ENCODE results near the gene THBS2. TPM values are rescaled to one million over a fixed set of nuclear protein-coding genes. Genes with fewer than 3 reads are reported as not detected.

THBS2 gene
- total RNA-seq, 1 experiment from 2014 or later, result not detected

- TF ChIP-seq CTCF (conservative IDR thresholded peaks at IDR 0.05) (no peak), EZH2 (IDR thresholded peaks at IDR 0.05; ENCODE audit: low read depth) (no peak)
- no peak overlapping the region for H2AFZ ChIP-seq
- no peak overlapping the region for H3K27ac ChIP-seq
Observed at GRCh38 chr6:169240125-169240524, 13.5 kb downstream of the THBS2 start.

GRCh38 chr6:169239181-169239580 lies 14.5 kb downstream of the THBS2 start:
- Histone ChIP-seq H3K27me3 (ENCODE audit: insufficient read depth, low read depth) (peaks cover 62% of the 10 kb centered on the region), H3K79me2 (ENCODE audit: low read depth) (no peaks in the 10 kb centered on the region), H3K4me1 (replicated peaks; ENCODE audit: insufficient read depth) (no peaks in the 10 kb centered on the region), H3K4me2 (no peak overlapping the region), H3K9me3 (ENCODE audit: insufficient read depth, low read depth) (no peaks in the 10 kb centered on the region), H2AFZ (no peak overlapping the region), H3K27ac (no peak overlapping the region), H3F3A (ENCODE audit: insufficient read depth, low read depth) (no peaks in the 10 kb centered on the region), H3K36me3 (ENCODE audit: low read depth) (no peaks in the 10 kb centered on the region), H3K9me2 (ENCODE audit: insufficient read depth) (no peaks in the 10 kb centered on the region), H3K4me3 (no peak overlapping the region), H4K20me1 (ENCODE audit: insufficient read depth) (no peaks in the 10 kb centered on the region)
- CTCF ChIA-PET, result no interaction called here
- TF ChIP-seq CTCF (conservative IDR thresholded peaks at IDR 0.05) (no peak), EZH2 (IDR thresholded peaks at IDR 0.05; ENCODE audit: low read depth) (no peak)
- BruUV-seq (replicated peaks), result no TSS peak
- DNase-seq, result no peak
- POLR2A ChIA-PET (ENCODE audit: unreplicated experiment), result no interaction called here
- intact Hi-C loops (cut with micrococcal nuclease; ENCODE audit: unreplicated experiment), result no loop called here

More at GRCh38 chr6:169240125-169240524, 13.5 kb downstream of the THBS2 start:
- H3K4me2 ChIP-seq, result no peak overlapping the region
- peaks cover 69% of the 10 kb centered on the region for H3K27me3 ChIP-seq (ENCODE audit: insufficient read depth, low read depth)
- no peaks in the 10 kb centered on the region for H3K4me1 ChIP-seq (replicated peaks; ENCODE audit: insufficient read depth)
- ChIA-PET POLR2A (ENCODE audit: unreplicated experiment) (no interaction called here), CTCF (no interaction called here)
- H3K9me3 ChIP-seq (ENCODE audit: insufficient read depth, low read depth), result no peaks in the 10 kb centered on the region
- no peaks in the 10 kb centered on the region for H3K9me2 ChIP-seq (ENCODE audit: insufficient read depth)
- intact Hi-C loops (cut with micrococcal nuclease; ENCODE audit: unreplicated experiment), result no loop called here
- H4K20me1 ChIP-seq (ENCODE audit: insufficient read depth), result no peaks in the 10 kb centered on the region
- no peaks in the 10 kb centered on the region for H3K36me3 ChIP-seq (ENCODE audit: low read depth)
- no TSS peak for BruUV-seq (replicated peaks)
- DNase-seq, result no peak
- H3K4me3 ChIP-seq, result no peak overlapping the region
- H3K79me2 ChIP-seq (ENCODE audit: low read depth), result no peaks in the 10 kb centered on the region
- H3F3A ChIP-seq (ENCODE audit: insufficient read depth, low read depth), result no peaks in the 10 kb centered on the region

- no TSS peak for BruUV-seq (replicated peaks)
- H4K20me1 ChIP-seq (ENCODE audit: insufficient read depth), result no peaks in the 10 kb centered on the region
- H3K9me3 ChIP-seq (ENCODE audit: insufficient read depth, low read depth), result no peaks in the 10 kb centered on the region
- H3K9me2 ChIP-seq (ENCODE audit: insufficient read depth), result no peaks in the 10 kb centered on the region
- H3F3A ChIP-seq (ENCODE audit: insufficient read depth, low read depth), result no peaks in the 10 kb centered on the region
- no peak overlapping the region for H3K4me3 ChIP-seq
- CTCF ChIA-PET, result no interaction called here
- no peaks in the 10 kb centered on the region for H3K36me3 ChIP-seq (ENCODE audit: low read depth)
- DNase-seq, result no peak
- no peak overlapping the region for H3K27ac ChIP-seq
- TF ChIP-seq CTCF (conservative IDR thresholded peaks at IDR 0.05) (no peak), EZH2 (IDR thresholded peaks at IDR 0.05; ENCODE audit: low read depth) (no peak)
- H3K79me2 ChIP-seq (ENCODE audit: low read depth), result no peaks in the 10 kb centered on the region
- peaks cover 58% of the 10 kb centered on the region for H3K27me3 ChIP-seq (ENCODE audit: insufficient read depth, low read depth)
- POLR2A ChIA-PET (ENCODE audit: unreplicated experiment), result no interaction called here
- intact Hi-C loops (cut with micrococcal nuclease; ENCODE audit: unreplicated experiment), result no loop called here
- no peaks in the 10 kb centered on the region for H3K4me1 ChIP-seq (replicated peaks; ENCODE audit: insufficient read depth)
- no peak overlapping the region for H2AFZ ChIP-seq
- no peak overlapping the region for H3K4me2 ChIP-seq
Observed at GRCh38 chr6:169238766-169239165, 14.9 kb downstream of the THBS2 start.
